Measurements from ENCODE around the gene GPAM. TPM values are rescaled to one million over a fixed set of nuclear protein-coding genes. Genes with fewer than 3 reads are reported as not detected.
"Not testable (repeated sequence)": the region's sequence is repeated elsewhere in the genome, so short reads cannot be mapped to it uniquely, and the experiment has no call there.

GPAM gene
- 10 to 100 TPM in 1 of 2 donors, 1 to 10 TPM in 1; 4.4 to 12.2 TPM for total RNA-seq

GRCh38 chr10:112183329-112184051 is at the start of gene GPAM:
GPAM (minus strand) TSS chr10:112183765; CDS start chr10:112181784, 1,981 bp downstream.
- ATAC-seq (replicated peaks), result peak; percentile 97
- Mint-ChIP-seq H3K36me3 (ENCODE audit: low read depth) (peaks cover 22% of the 10 kb centered on the region), H3K9me3 (peaks cover 3% of the 10 kb centered on the region)

GRCh38 chr10:112232670-112233069 is 49.1 kb upstream of the GPAM start:
- no peaks in the 10 kb centered on the region for H3K9me3 Mint-ChIP-seq
- no peak overlapping the region for H3K27ac Mint-ChIP-seq
- ATAC-seq (replicated peaks), result no peak
- H3K27me3 Mint-ChIP-seq, result peaks cover 6% of the 10 kb centered on the region
- H3K36me3 Mint-ChIP-seq (ENCODE audit: low read depth), result no peaks in the 10 kb centered on the region
- H3K4me1 Mint-ChIP-seq, result no peaks in the 10 kb centered on the region
- H3K4me3 Mint-ChIP-seq, result no peak overlapping the region

More at GRCh38 chr10:112183329-112184051, at the start of gene GPAM:
- Mint-ChIP-seq H3K27me3 (peaks cover 6% of the 10 kb centered on the region), H3K27ac (peak within 1 kb of the TSS; percentile 92), H3K4me1 (peaks cover 5% of the 10 kb centered on the region), H3K4me3 (peak within 1 kb of the TSS; percentile 89)

- Mint-ChIP-seq H3K36me3 (ENCODE audit: low read depth) (no peaks in the 10 kb centered on the region), H3K9me3 (no peaks in the 10 kb centered on the region), H3K4me3 (no peak overlapping the region), H3K27ac (no peak overlapping the region), H3K4me1 (no peaks in the 10 kb centered on the region), H3K27me3 (peaks cover 11% of the 10 kb centered on the region)
- ATAC-seq (replicated peaks), result no peak
Measured at GRCh38 chr10:112231602-112232400, 48.2 kb upstream of the GPAM start.

- Mint-ChIP-seq H3K4me3 (no peak overlapping the region), H3K36me3 (ENCODE audit: low read depth) (no peaks in the 10 kb centered on the region), H3K4me1 (no peaks in the 10 kb centered on the region), H3K27ac (no peak overlapping the region), H3K9me3 (no peaks in the 10 kb centered on the region), H3K27me3 (peaks cover 17% of the 10 kb centered on the region)
- ATAC-seq (replicated peaks), result no peak
Measured at GRCh38 chr10:112230325-112230988, 46.9 kb upstream of the GPAM start.

- Mint-ChIP-seq H3K27ac (no peak overlapping the region), H3K9me3 (no peaks in the 10 kb centered on the region), H3K4me3 (no peak overlapping the region), H3K27me3 (peaks cover 19% of the 10 kb centered on the region), H3K36me3 (ENCODE audit: low read depth) (no peaks in the 10 kb centered on the region), H3K4me1 (no peaks in the 10 kb centered on the region)
- no peak for ATAC-seq (replicated peaks)
Measured at GRCh38 chr10:112229901-112230300, 46.3 kb upstream of the GPAM start.

- H3K4me1 Mint-ChIP-seq, result no peaks in the 10 kb centered on the region
- no peak for ATAC-seq (replicated peaks)
- H3K9me3 Mint-ChIP-seq, result no peaks in the 10 kb centered on the region
- H3K36me3 Mint-ChIP-seq (ENCODE audit: low read depth), result no peaks in the 10 kb centered on the region
- H3K27me3 Mint-ChIP-seq, result peaks cover 19% of the 10 kb centered on the region
- no peak overlapping the region for H3K27ac Mint-ChIP-seq
- H3K4me3 Mint-ChIP-seq, result no peak overlapping the region
Measured at GRCh38 chr10:112229096-112229495, 45.5 kb upstream of the GPAM start.

GRCh38 chr10:112228366-112229088 is 45.0 kb upstream of the GPAM start:
- not testable (repeated sequence) for H3K4me1 Mint-ChIP-seq; H3K36me3 Mint-ChIP-seq (ENCODE audit: low read depth); H3K9me3 Mint-ChIP-seq; H3K27ac Mint-ChIP-seq; H3K4me3 Mint-ChIP-seq; ATAC-seq (replicated peaks)
- H3K27me3 Mint-ChIP-seq, result peaks cover 19% of the 10 kb centered on the region

- Mint-ChIP-seq H3K9me3 (no peaks in the 10 kb centered on the region), H3K27me3 (peaks cover 19% of the 10 kb centered on the region), H3K4me1 (no peaks in the 10 kb centered on the region), H3K36me3 (ENCODE audit: low read depth) (no peaks in the 10 kb centered on the region), H3K27ac (no peak overlapping the region), H3K4me3 (no peak overlapping the region)
- no peak for ATAC-seq (replicated peaks)
Measured at GRCh38 chr10:112227331-112227987, 43.9 kb upstream of the GPAM start.

GRCh38 chr10:112226439-112227248 is 43.1 kb upstream of the GPAM start:
- H3K36me3 Mint-ChIP-seq (ENCODE audit: low read depth), result no peaks in the 10 kb centered on the region
- no peaks in the 10 kb centered on the region for H3K4me1 Mint-ChIP-seq
- no peak for ATAC-seq (replicated peaks)
- no peak overlapping the region for H3K4me3 Mint-ChIP-seq
- peaks cover 16% of the 10 kb centered on the region for H3K27me3 Mint-ChIP-seq
- no peak overlapping the region for H3K27ac Mint-ChIP-seq
- H3K9me3 Mint-ChIP-seq, result no peaks in the 10 kb centered on the region

- no peak overlapping the region for H3K27ac Mint-ChIP-seq
- no peaks in the 10 kb centered on the region for H3K36me3 Mint-ChIP-seq (ENCODE audit: low read depth)
- H3K27me3 Mint-ChIP-seq, result peaks cover 13% of the 10 kb centered on the region
- no peaks in the 10 kb centered on the region for H3K4me1 Mint-ChIP-seq
- no peaks in the 10 kb centered on the region for H3K9me3 Mint-ChIP-seq
- ATAC-seq (replicated peaks), result no peak
- no peak overlapping the region for H3K4me3 Mint-ChIP-seq
Measured at GRCh38 chr10:112225771-112226438, 42.3 kb upstream of the GPAM start.

GRCh38 chr10:112224933-112225529 is 41.5 kb upstream of the GPAM start:
- Mint-ChIP-seq H3K36me3 (ENCODE audit: low read depth) (no peaks in the 10 kb centered on the region), H3K9me3 (peaks cover 3% of the 10 kb centered on the region), H3K27ac (no peak overlapping the region), H3K4me1 (no peaks in the 10 kb centered on the region), H3K4me3 (no peak overlapping the region), H3K27me3 (peaks cover 21% of the 10 kb centered on the region)
- no peak for ATAC-seq (replicated peaks)

- H3K4me3 Mint-ChIP-seq, result no peak overlapping the region
- H3K4me1 Mint-ChIP-seq, result no peaks in the 10 kb centered on the region
- peaks cover 22% of the 10 kb centered on the region for H3K27me3 Mint-ChIP-seq
- peaks cover 3% of the 10 kb centered on the region for H3K9me3 Mint-ChIP-seq
- H3K36me3 Mint-ChIP-seq (ENCODE audit: low read depth), result no peaks in the 10 kb centered on the region
- no peak overlapping the region for H3K27ac Mint-ChIP-seq
- no peak for ATAC-seq (replicated peaks)
Measured at GRCh38 chr10:112223725-112224124, 40.2 kb upstream of the GPAM start.

Measured in activated T-helper 17 cell treated with anti-CD3 and anti-CD28 coated beads, Interleukin-2, amount 50 U/mL, for 72 hours (primary cell).